HCEC 1CT (cell line): ENCODE results near the gene RHEBL1.
A peak's percentile ranks its signal among the peaks of the same experiment; 100 is the strongest.

Experiments
- DNase-seq: peaks from one replicate; pipeline ENCODE4 v3.0.0-alpha.2; 2017

The RHEBL1 gene, protein sequence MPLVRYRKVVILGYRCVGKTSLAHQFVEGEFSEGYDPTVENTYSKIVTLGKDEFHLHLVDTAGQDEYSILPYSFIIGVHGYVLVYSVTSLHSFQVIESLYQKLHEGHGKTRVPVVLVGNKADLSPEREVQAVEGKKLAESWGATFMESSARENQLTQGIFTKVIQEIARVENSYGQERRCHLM

DNA sequence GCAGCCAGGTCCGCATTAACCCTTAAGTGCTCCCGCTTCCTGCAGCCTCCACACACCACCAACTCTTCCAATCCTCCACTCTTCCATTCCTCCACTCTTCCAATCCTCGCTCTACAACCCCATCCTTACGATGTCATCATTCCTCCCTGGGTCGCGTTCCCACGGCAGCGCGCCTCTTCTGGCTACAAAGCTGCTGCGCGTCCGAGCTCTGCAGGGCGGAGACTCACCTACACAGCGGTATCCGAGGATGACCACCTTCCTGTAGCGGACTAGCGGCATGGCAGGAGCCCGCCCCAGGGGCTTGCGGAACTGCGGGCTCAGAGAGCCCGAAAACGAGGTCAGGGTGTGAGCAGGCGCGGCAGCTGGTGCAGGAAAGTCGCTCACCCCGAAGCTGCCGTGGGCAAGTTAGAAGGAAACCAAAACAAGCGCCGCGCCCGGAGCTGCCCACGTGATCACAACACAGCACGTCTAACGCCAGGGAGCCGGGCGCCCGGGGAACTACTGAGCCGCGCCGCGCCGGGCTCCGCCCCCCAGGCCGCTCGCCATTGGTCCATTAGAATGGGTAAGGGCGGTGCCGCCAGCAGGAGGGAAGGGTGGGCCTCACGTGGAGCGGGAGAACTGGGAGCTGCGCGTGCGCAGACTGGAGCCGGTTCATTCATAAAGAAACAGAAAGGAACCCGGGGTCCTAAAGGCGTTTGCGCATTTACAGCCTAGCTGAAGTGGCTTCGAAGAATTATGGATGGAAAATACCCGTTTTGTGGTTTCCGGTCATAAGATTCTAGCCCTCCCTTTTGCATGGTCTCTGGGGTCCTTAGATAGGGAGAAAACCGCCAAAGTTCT, at the start of gene RHEBL1:
Gene RHEBL1, minus strand, starts transcription at position 473 of the 840 bp plus-strand sequence. Its CDS starts 194 bp downstream, at position 279.
- DNase-seq, result peak; percentile 98

- DNase-seq, result no peak
Observed at GRCh38 chr12:49111206-49111605, 41.4 kb upstream of the RHEBL1 start.

GRCh38 chr12:49110464-49111155, 40.8 kb upstream of the RHEBL1 start, which contains the start of gene LMBR1L:
LMBR1L (minus strand) TSS chr12:49110847; CDS start chr12:49110555, 292 bp downstream.
- DNase-seq, result peak; percentile 98

DNA sequence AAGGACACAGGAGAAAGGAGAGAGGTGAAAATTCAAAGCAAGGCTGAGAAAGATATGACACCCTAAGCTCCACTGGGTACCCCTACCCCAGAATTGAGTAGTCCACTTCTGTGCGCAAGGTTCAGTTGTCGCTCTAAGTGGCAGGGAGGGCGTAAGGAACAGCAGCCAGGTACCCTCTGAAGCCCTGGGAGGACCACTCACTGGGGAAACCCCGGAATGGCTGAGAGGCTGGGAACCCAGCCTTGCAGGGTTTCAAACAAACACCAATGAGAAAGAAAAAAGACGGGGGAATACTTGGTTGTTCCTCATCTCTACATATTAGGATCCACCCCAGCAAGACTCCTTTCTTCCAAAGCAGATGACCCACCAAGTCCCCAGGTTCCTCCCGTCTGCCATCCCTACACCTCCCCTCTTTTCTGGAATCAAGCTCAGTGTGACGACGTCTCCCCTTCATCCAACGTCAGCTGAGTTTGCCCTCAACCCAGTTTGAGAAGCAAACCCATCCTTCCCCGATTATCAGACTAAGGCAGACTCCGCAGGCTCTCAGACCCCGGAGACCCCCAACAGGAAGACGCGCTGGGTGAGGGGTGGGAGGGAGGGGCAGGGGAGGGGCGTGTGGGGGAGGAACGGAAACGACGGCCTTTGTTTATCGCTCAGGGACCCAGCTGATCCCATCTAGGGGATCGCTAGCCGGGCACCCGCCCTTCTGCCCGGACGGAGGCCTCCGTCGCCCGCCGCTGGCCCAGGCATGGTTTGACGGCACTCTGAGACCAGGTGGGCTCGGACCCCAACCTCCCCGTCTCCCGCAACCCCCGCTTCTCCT, 40.1 kb upstream of the RHEBL1 start:
- DNase-seq, result no peak

- peak; percentile 44 for DNase-seq
Observed at GRCh38 chr12:49108958-49109404, 39.2 kb upstream of the RHEBL1 start.

DNA sequence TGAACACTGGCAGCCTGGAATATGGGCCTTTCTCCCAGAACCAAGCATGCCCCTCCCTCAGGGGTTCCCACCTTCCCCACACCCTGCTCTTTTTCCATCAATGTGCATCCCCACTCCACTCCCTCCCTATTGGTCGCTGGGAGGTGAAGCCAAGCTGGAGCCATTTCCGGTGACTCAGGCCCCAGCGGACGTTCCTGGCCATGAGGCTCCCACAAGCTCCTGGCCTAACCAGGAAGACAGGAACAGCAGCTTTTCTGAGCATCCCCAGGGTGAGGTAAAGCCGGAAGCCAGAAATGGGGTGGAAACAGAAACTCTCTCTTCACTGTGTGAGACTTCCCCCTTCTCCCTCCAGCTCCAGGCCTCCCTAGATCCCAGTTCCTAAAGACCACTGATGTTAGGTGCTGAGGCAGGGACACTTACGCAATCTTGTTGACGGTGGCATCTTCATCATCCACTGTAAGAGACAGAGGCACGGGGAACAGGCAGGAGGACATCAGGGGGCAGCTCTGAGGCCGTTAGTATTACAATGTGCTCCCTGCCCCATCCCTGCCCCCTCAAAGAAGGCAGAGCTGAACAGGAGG, 35.8 kb upstream of the RHEBL1 start:
- no peak for DNase-seq

DNA sequence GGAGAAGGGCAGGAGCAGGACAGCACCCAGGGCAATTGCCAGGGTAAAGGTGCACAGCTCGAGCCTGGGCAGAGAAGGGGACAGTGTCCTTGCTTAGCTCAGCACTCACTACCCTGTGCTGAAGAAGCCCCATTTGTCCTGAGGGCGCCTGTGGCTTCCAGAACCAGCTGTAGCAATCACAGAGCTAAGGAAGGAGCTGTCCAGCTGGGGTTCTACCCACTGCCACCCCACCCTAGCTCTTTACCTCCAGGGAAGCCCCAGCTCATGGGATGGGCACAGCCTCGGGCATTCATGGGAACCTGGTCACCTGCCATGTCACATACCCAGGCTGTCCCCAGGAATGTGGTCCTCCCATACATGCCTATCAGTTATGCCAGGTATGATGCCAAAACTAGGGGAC, 35.0 kb upstream of the RHEBL1 start:
- no peak for DNase-seq

- no peak for DNase-seq
Observed at GRCh38 chr12:49100380-49100779, 30.6 kb upstream of the RHEBL1 start.

DNA sequence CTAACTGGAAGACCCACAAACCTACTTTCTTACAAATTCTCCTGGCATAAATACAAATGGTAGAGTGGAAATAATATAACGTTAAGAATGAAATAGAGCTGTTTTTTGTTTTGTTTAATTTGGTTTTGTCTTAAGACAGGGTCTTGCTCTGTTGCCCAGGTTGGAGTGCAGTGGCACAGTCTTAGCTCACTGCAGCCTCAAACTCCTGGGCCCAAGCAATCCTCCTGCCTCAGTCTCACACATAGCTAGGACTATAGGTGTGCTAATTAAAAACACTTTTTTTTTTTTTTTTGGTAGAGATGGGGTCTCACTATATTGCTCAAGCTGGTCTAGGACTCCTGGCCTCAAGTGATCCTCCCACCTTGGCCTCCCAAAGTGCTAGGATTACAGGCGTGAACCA, 28.9 kb upstream of the RHEBL1 start:
- no peak for DNase-seq

DNA sequence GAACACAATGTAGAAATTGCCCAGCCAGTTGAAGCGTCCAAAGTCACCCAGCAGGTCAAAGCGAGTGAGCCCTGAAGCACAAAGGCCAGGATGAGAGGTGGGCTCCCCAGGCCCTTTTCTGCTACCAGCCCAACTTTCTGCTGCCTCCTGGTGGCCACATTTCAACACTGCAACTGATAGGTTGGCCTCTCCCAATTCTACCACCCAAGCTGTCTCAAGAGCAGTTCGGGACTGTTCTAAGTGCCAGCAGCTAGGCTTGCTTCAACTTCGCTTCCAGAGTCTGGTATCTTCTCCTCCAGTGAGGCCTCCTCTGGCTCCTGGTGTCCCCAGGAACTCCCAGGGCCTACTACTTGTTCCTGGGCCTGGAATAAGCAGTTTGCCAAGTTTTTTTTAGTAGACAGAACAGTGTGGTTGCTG, 28.3 kb upstream of the RHEBL1 start:
- peak; percentile 37 for DNase-seq

GRCh38 chr12:49097381-49097780, 27.6 kb upstream of the RHEBL1 start:
- DNase-seq, result no peak

GRCh38 chr12:49094975-49095365, 25.2 kb upstream of the RHEBL1 start:
- DNase-seq, result no peak

GRCh38 chr12:49094160-49094974, 24.6 kb upstream of the RHEBL1 start, which contains the start of gene DHH:
DHH (minus strand) TSS chr12:49094801; CDS start chr12:49094512, 289 bp downstream.
- DNase-seq, result no peak

DNA sequence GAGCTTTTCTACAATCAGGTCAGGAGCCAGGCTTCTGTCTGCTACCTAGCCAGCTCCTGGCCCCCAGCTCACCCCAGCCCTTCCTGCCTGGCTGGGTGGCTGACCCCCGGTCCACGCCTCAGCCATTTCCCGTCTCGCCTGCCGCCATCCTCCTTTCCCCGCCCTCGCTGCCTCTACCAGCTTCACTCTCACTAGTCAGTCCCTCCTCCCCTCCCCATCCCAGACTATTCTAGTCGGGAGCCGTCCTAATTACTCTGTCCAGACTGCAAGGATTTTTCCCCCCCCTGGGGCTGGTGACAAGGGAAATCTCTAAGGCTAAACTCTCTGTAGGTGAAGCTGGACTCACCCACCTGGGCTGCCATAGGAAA, 24.0 kb upstream of the RHEBL1 start:
- no peak for DNase-seq

DNA sequence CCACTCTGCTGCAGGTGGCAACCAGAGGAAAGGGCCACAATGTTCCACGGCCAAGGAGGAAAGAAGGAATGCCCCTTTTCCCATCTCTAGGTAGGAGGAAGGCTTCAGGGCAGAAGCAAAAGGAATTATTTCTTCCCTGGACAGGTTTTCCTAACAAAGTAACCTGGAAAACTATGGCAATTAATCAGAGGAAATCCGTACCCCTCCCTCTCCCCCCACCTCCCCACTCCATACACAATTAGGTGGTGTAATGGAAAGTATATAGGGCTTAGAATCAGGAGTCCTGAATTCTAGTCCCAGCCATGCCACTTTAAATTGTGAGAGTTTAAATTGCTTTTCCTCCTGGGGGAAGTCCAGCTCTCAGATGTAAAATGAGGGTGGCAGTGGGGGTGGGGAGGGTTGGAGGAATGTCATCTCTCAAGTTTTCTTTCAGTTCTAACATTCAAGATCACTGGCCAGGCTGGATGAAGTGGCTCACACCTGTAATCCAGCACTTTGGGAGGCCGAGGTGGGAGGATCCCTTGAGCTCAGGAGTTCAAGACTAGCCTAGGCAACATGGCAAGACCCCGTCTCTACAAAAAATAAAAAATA, 23.1 kb upstream of the RHEBL1 start:
- DNase-seq, result no peak

DNA sequence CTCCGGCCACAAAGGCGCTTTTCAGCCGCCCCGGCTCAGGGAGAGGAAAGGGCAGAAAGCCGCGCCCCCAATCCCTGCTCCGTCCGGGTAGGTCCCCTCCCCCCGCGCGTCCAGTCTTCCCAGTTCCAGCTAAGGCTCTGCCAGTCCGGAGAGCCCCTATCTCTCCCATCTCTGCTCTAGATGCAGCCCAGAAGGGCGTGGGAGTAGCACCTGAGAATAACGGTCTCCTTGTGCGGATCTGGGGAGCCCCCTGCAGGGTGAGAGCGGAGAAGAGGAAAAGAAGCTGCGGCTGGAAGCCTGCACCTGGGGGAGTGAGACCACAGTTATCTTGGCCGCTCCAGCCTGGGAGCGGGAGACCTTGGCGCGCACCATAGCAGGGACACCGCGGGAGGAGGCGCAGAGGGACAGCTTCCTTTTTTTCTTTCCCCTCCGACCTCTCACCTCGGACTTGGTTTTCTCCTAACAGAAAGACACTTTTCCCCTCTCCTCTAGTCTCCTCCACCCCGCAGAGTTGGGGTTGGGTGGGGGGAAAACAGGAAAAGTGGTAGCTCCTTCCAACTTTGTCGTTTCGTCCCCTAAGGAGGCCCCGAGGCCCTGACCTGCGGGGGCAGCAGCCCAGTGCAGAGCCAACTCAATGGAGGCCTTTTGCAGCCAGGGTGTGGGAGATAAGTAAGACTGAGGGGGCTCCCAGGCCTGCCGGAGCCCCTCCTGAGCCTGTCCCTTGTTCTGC, 22.5 kb upstream of the RHEBL1 start:
- DNase-seq, result no peak

GRCh38 chr12:49091836-49092085, 22.0 kb upstream of the RHEBL1 start:
- DNase-seq, result peak; percentile 13

DNA sequence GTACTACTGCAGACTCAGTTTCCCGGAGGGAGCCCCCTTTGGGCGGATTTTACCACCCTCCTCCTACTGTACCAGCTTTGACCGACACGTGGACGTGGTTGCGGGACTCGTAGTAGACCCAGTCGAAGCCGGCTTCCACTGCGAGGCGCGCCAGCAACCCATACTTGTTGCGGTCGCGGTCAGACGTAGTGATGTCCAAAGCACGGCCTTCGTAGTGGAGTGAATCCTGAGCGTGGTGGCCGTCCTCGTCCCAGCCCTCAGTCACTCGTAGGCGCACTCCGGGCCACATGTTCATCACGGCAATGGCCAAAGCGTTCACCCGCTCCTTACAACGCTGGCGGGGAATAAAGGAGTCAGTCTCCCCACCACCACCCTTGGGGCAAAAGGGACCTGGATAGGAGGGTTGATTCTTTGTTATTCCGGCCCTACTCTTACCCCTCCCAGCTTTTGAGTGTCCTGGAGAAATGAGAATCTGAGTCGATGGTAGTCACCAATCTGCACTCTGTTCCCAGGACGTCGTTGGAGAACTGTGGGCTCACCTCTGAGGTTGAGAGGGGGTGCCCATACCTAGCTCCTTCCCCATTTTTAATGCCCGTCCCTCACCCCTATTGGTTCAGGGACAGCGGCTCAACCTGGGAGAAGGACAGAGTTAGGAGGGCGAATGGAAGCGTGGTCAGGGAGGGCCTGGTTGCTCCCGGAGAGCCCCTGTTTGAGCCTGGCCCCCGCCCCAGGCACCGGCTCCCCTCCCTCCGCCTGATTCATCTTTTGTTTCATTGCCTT, 21.5 kb upstream of the RHEBL1 start:
- no peak for DNase-seq
